ENCODE results near the gene HMGN4. TPM values are rescaled to one million over a fixed set of nuclear protein-coding genes. Genes with fewer than 3 reads are reported as not detected.
"Not testable (repeated sequence)": the region's sequence is repeated elsewhere in the genome, so short reads cannot be mapped to it uniquely, and the experiment has no call there.

The HMGN4 gene
- total RNA-seq, 2 experiments from 2014 or later, result 75.6 to 78.4 TPM

GRCh38 chr6:26514984-26515383 is 23.2 kb upstream of the HMGN4 start:
- no peak for DNase-seq
- H3K4me1 Mint-ChIP-seq, result peaks cover 5% of the 10 kb centered on the region
- CTCF ChIA-PET, result no interaction called here

GRCh38 chr6:26516481-26517427 is 21.4 kb upstream of the HMGN4 start:
- ATAC-seq (no peak), DNase-seq (no peak)
- Mint-ChIP-seq H3K36me3 (peaks cover 1% of the 10 kb centered on the region), H3K27ac (peak overlapping the region; percentile 31), H3K9me3 (ENCODE audit: low read depth) (no peaks in the 10 kb centered on the region), H3K27me3 (no peaks in the 10 kb centered on the region), H3K4me1 (peaks cover 11% of the 10 kb centered on the region), H3K4me3 (no peak overlapping the region)
- CTCF ChIA-PET, result no interaction called here

More at GRCh38 chr6:26514984-26515383, 23.2 kb upstream of the HMGN4 start:
- ATAC-seq, result no peak
- Mint-ChIP-seq H3K9me3 (ENCODE audit: low read depth) (no peaks in the 10 kb centered on the region), H3K36me3 (no peaks in the 10 kb centered on the region), H3K27ac (no peak overlapping the region), H3K4me3 (no peak overlapping the region), H3K27me3 (no peaks in the 10 kb centered on the region)

DNA sequence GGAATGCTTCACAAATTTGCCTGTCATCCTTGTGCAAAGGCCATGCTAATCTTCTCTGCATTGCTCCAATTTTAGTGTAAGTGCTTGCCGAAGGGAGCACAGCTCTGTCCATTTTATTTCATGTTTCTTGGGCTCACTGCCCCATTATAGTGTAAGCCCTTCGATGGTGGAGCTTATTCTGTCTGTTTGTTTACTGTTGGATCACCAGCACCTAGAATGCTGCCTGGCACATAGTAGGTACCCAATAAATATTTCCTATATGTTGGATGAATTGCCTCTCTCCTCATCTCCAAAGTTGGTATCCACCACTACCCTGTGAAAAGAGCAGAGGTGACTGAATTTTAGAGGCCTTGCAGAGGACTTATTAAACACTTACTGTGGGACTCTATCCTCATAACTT is 18.8 kb upstream of the HMGN4 start:
- CTCF ChIA-PET, result interaction anchor here (1.0 to 1.2 kb wide), 2 partner anchors 13 to 76 kb away, joined by 3 read pairs; no protein-coding TSS in a partner anchor
- ATAC-seq, result no peak
- Mint-ChIP-seq H3K9me3 (ENCODE audit: low read depth) (no peaks in the 10 kb centered on the region), H3K36me3 (peaks cover 1% of the 10 kb centered on the region), H3K27ac (no peak overlapping the region), H3K4me1 (peaks cover 30% of the 10 kb centered on the region), H3K4me3 (no peak overlapping the region), H3K27me3 (no peaks in the 10 kb centered on the region)
- DNase-seq, result no peak

DNA sequence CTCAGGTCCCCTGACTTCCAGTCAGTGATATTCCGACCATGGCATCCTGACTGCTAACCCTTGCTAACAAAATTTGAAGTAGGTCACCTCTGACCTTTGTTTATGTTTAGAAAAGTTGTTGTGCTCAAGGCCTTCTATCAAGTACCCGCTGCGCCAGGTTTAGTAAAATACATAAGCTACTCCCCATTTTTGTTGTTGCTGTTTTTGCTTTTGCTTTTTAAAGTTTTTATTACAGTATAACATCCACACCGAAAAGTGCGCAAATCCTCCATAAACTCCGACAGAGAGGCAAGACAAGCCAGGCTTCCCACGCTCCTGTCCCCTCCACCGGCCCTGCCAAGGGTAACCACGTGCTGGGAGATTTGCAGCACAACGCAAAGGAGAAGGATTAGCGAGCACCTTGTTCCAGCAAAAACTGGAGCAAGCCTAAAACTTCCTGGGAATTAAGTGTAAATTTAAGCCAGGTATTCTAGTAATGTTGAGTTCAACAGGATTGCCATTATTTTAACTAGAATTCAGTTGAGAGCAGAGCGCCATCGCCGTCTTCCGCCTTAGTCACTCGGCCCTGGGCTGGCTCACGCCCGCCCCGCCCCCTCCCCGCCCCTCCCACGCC is 17.8 kb upstream of the HMGN4 start:
- CTCF ChIA-PET, result interaction anchor here (1.0 to 2.8 kb wide), 8 partner anchors 14 to 179 kb away, joined by 3 to 9 read pairs (median 3); partner anchors contain the start of gene HMGN4

DNA sequence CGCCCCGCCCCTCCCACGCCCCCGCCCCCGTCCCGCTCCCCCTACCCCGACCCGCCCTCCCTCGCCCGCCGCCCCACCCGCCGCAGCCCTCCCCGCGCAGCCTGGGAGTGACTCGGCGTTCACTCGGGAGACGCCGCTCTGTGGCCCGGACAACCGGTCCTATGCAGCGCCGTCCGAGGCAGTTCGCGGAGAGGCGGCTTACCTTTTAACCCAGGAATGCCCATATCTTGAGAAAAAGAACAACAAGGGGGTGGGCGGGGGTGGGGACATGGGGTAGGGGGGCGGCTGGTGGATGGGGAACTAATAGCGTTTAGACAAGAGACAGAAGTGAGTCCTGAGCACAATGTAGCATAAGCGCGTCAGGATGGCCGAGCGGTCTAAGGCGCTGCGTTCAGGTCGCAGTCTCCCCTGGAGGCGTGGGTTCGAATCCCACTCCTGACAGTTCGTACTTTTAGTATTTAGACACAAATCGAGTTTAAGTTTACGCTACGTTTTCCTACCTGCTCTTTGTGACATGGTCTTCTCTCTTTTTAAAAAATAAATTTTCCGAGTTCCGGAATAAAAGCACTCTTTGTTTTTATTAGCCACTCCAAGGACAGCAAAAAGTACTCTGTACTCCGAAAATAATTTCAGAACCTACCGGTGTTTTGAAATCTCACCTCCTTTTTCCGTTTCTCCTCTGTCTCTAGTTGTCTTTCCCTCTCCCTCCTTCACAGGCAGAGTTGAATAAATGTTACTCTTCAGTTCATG is 17.1 kb upstream of the HMGN4 start:
- H3K4me3 Mint-ChIP-seq, result peak overlapping the region; percentile 74
- CTCF ChIA-PET, result interaction anchor here (1.0 to 2.8 kb wide), 7 partner anchors 17 to 180 kb away, joined by 3 to 9 read pairs (median 3); partner anchors contain the start of gene HMGN4
- H3K4me1 Mint-ChIP-seq, result peaks cover 30% of the 10 kb centered on the region
- H3K27ac Mint-ChIP-seq, result peak overlapping the region; percentile 83
- no peaks in the 10 kb centered on the region for H3K27me3 Mint-ChIP-seq
- H3K36me3 Mint-ChIP-seq, result peaks cover 3% of the 10 kb centered on the region
- no peaks in the 10 kb centered on the region for H3K9me3 Mint-ChIP-seq (ENCODE audit: low read depth)
- ATAC-seq (peak; percentile 75), DNase-seq (peak; percentile 90)

More for the DNA sequence above, 17.8 kb upstream of the HMGN4 start:
- Mint-ChIP-seq H3K4me3 (peak overlapping the region; percentile 74), H3K36me3 (peaks cover 1% of the 10 kb centered on the region), H3K4me1 (peaks cover 30% of the 10 kb centered on the region), H3K9me3 (ENCODE audit: low read depth) (no peaks in the 10 kb centered on the region), H3K27ac (peak overlapping the region; percentile 93), H3K27me3 (no peaks in the 10 kb centered on the region)
- ATAC-seq, result peak; percentile 20
- DNase-seq, result no peak

GRCh38 chr6:26521600-26522391 is 16.4 kb upstream of the HMGN4 start:
- CTCF ChIA-PET, result interaction anchor here (1.1 to 2.8 kb wide), 6 partner anchors 11 to 48 kb away, joined by 3 to 9 read pairs (median 3); partner anchors contain the start of gene HMGN4

DNA sequence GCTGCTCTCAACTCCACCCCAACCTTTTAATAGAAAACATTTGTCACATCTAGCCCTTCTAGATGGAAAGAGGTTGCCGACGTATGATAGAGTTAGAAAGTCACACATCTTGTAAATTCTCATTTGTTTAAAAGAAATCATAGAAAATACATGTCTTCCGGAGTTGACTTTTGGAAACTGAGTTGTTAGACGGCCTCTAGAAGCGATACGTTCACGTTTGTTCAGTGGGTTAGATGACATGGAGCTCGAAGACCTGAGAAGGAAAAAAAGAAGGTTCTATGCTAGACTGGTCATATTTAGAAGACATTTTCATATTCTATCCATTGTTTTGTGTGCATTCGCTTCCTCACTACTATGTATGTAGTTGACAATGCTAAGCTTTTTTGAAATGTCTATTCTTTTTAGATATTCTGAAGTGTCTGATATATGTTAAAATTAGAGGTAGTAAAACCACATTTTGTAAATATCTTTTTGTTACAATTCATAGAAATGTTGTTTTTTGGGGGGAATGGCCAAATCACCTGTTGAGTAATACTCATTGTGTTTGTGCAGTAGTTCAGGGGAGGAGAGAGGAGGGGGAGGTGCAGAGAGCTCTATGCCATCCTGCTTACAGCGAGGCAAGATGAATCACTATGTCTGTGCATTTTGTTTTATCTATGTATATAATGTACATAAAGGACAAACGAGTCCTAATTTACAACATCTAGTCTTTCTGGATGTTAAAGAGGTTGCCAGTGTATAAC is 15.5 kb upstream of the HMGN4 start:
- not testable (repeated sequence) for H3K27me3 Mint-ChIP-seq; ATAC-seq; H3K9me3 Mint-ChIP-seq (ENCODE audit: low read depth); H3K36me3 Mint-ChIP-seq
- Mint-ChIP-seq H3K4me1 (peaks cover 28% of the 10 kb centered on the region), H3K27ac (peak overlapping the region; percentile 88), H3K4me3 (peak overlapping the region; percentile 74)
- peak; percentile 48 for DNase-seq
- CTCF ChIA-PET, result interaction anchor here (1.1 to 2.8 kb wide), 4 partner anchors 10 to 49 kb away, joined by 3 to 9 read pairs (median 6); partner anchors contain the start of gene HMGN4

More at GRCh38 chr6:26521600-26522391, 16.4 kb upstream of the HMGN4 start:
- ATAC-seq, result peak; percentile 87
- H3K4me3 Mint-ChIP-seq, result peak overlapping the region; percentile 74
- H3K27me3 Mint-ChIP-seq, result no peaks in the 10 kb centered on the region
- peak overlapping the region; percentile 88 for H3K27ac Mint-ChIP-seq
- no peaks in the 10 kb centered on the region for H3K9me3 Mint-ChIP-seq (ENCODE audit: low read depth)
- peak; percentile 81 for DNase-seq
- H3K36me3 Mint-ChIP-seq, result peaks cover 3% of the 10 kb centered on the region
- H3K4me1 Mint-ChIP-seq, result peaks cover 28% of the 10 kb centered on the region

DNA sequence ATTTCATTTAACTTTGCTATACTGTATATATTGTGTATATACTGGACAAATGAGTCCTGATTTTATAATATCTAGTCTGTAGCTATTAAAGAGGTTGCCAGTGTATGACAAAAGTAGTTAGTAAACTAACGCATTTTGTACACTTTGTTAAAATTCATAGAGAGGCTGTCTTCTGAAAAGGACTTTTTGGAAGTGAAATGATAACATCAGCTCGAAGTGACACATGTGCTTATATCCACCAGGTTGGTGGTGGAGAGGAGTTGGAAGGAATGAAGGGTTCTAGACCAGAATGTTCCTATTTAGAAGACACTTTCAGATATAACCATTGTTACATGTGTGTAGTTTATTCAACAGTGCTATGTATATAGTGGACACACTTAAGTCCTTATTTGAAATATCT is 13.9 kb upstream of the HMGN4 start:
- not testable (repeated sequence) for ATAC-seq; H3K27me3 Mint-ChIP-seq; DNase-seq; H3K4me3 Mint-ChIP-seq; H3K27ac Mint-ChIP-seq; H3K36me3 Mint-ChIP-seq; H3K9me3 Mint-ChIP-seq (ENCODE audit: low read depth)
- CTCF ChIA-PET, result interaction anchor here (1.3 kb wide), 1 partner anchor 9 kb away, joined by 4 read pairs; no protein-coding TSS in a partner anchor
- H3K4me1 Mint-ChIP-seq, result peaks cover 28% of the 10 kb centered on the region

DNA sequence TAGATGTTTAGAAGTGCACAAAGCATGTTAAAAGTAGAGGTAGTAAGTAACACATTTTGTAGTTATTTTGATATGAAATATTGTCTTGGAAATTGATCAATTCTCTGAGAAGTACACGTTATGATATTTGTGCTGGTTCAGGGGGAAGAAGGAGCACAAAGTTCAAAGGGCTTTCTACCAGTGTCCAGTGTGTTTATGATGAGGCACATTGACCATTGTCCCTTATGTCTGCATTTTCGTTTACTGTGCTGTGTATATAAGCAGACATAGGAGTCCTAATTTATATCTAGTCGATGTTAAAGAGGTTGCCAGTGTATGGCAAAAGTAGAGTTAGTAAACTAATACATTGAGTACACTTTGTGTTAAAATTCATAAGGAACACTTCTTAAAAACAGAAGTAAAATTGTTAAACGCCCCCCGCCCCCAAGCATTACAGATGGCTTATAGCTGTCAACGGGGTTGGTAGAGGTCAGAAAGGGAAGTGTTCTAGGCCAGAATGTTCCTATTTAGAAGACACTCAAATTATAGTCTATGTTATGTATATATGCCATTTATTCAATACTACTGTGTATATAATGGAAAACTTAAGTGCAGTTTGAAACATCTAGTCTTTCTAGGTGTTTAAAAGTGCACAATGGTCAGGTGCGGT is 13.3 kb upstream of the HMGN4 start:
- peaks cover 3% of the 10 kb centered on the region for H3K36me3 Mint-ChIP-seq
- CTCF ChIA-PET, result interaction anchor here (1.3 kb wide), 1 partner anchor 8 kb away, joined by 4 read pairs; no protein-coding TSS in a partner anchor
- H3K4me3 Mint-ChIP-seq, result no peak overlapping the region
- no peak for ATAC-seq
- no peaks in the 10 kb centered on the region for H3K9me3 Mint-ChIP-seq (ENCODE audit: low read depth)
- H3K27me3 Mint-ChIP-seq, result no peaks in the 10 kb centered on the region
- H3K4me1 Mint-ChIP-seq, result peaks cover 26% of the 10 kb centered on the region
- DNase-seq, result no peak
- no peak overlapping the region for H3K27ac Mint-ChIP-seq

DNA sequence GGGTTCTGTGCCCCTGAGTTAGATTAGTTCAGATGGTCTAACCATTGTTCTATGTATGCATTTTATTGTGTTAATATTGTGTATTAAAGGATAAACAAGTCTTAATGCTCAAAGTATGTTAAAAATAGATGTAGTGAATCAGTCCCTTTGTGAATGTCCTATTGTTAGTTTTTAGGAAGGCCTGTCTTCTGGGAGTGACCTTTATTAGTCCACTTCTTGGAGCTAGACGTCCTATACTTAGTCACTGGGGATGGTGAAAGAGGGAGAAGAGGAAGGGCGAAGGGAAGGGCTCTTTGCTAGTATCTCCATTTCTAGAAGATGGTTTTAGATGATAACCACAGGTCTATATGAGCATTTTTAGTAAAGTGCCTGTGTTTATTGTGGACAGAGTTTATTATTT is 12.3 kb upstream of the HMGN4 start:
- CTCF ChIA-PET, result no interaction called here

DNA sequence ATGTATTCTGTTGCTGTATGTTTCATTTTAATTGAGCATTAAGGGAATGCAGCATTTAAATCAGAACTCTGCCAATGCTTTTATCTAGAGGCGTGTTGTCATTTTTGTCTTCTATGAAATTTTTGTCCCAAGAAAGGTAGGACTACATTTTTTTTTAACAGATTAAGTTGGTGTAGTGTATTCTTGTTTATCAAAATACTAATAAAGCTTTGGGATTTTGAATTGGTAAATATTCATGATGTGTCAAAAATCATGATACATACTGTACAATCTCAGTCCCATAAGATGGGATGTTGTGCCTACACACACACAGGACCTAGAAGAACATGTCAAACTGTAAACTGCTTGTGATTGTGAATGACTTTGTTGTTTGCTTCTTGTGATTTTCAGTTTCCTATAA is 11.2 kb upstream of the HMGN4 start:
- H3K9me3 Mint-ChIP-seq (ENCODE audit: low read depth), result no peaks in the 10 kb centered on the region
- no peak for ATAC-seq
- no peak overlapping the region for H3K27ac Mint-ChIP-seq
- no peak for DNase-seq
- H3K36me3 Mint-ChIP-seq, result peaks cover 2% of the 10 kb centered on the region
- CTCF ChIA-PET, result interaction anchor here (1.2 kb wide), 1 partner anchor 69 kb away, joined by 3 read pairs; no protein-coding TSS in a partner anchor
- H3K4me1 Mint-ChIP-seq, result peaks cover 25% of the 10 kb centered on the region
- H3K27me3 Mint-ChIP-seq, result no peaks in the 10 kb centered on the region
- no peak overlapping the region for H3K4me3 Mint-ChIP-seq

More for the DNA sequence above, 12.3 kb upstream of the HMGN4 start:
- Mint-ChIP-seq H3K4me1 (peaks cover 19% of the 10 kb centered on the region), H3K4me3 (no peak overlapping the region), H3K9me3 (ENCODE audit: low read depth) (no peaks in the 10 kb centered on the region), H3K36me3 (peaks cover 3% of the 10 kb centered on the region), H3K27ac (no peak overlapping the region), H3K27me3 (no peaks in the 10 kb centered on the region)
- no peak for ATAC-seq
- DNase-seq, result no peak

All from activated CD8-positive, alpha-beta memory T cell treated with anti-CD3 and anti-CD28 coated beads, Interleukin-2, amount 10 ng/mL, durations not matched to agents 7 days and 5 days (primary cell).